Endodermal cell (in vitro differentiated cells): ENCODE measurements around the gene MC2R. TPM values are rescaled to one million over a fixed set of nuclear protein-coding genes. Genes with fewer than 3 reads are reported as not detected.

ENCODE experiments used
- DNase-seq: peaks from one replicate; pipeline ENCODE4 v3.0.0-alpha.2; 2017
- H3K27ac ChIP-seq: 2 replicates; pipeline ENCODE4 v1.5.1; 2013; ENCODE audit warnings: mild to moderate bottlenecking, low read depth, low read length, moderate library complexity
- H3K27me3 ChIP-seq: 2 replicates; pipeline ENCODE4 v1.6.1; 2013; ENCODE audit warnings: mild to moderate bottlenecking, low read length, moderate library complexity; ENCODE audit not compliant: insufficient read depth, control insufficient read depth, poor library complexity, severe bottlenecking
- H3K36me3 ChIP-seq: 2 replicates; pipeline ENCODE4 v1.7.0; 2013; ENCODE audit warnings: mild to moderate bottlenecking, low read length, moderate library complexity; ENCODE audit not compliant: control insufficient read depth, insufficient read depth
- H3K4me1 ChIP-seq: one replicate; pipeline ENCODE4 v1.7.0; 2013; ENCODE audit warnings: low read length; ENCODE audit not compliant: control insufficient read depth, insufficient read depth
- H3K4me3 ChIP-seq: 2 replicates; pipeline ENCODE4 v1.5.1; 2013; ENCODE audit warnings: mild to moderate bottlenecking, low read length, moderate library complexity
- H3K9ac ChIP-seq: 2 replicates; pipeline ENCODE4 v1.6.1; 2013; ENCODE audit warnings: mild to moderate bottlenecking, low read length, moderate library complexity; ENCODE audit not compliant: poor library complexity, severe bottlenecking; ENCODE audit errors: extremely low read depth
- H3K9me3 ChIP-seq: 2 replicates; pipeline ENCODE4 v1.6.1; 2013; ENCODE audit warnings: mild to moderate bottlenecking, low read length, moderate library complexity; ENCODE audit not compliant: control insufficient read depth
- H3K27ac Mint-ChIP-seq: 2 replicates; pipeline ENCODE4 v1.8.0; 2020; ENCODE audit warnings: mixed read lengths
- H3K27me3 Mint-ChIP-seq: 2 replicates; pipeline ENCODE4 v1.8.0; 2021; ENCODE audit warnings: mild to moderate bottlenecking, mixed read lengths; ENCODE audit not compliant: insufficient read depth
- H3K36me3 Mint-ChIP-seq: 2 replicates; pipeline ENCODE4 v1.8.0; 2020; ENCODE audit warnings: low read depth, mixed read lengths
- H3K4me1 Mint-ChIP-seq: 2 replicates; pipeline ENCODE4 v1.8.0; 2020; ENCODE audit warnings: mixed read lengths
- H3K4me3 Mint-ChIP-seq: 2 replicates; pipeline ENCODE4 v1.8.0; 2020; ENCODE audit warnings: mild to moderate bottlenecking, moderate library complexity, mixed read lengths
- H3K9me3 Mint-ChIP-seq: 2 replicates; pipeline ENCODE4 v1.8.0; 2020; ENCODE audit warnings: mild to moderate bottlenecking, mixed read lengths
- CTCF ChIP-seq: fragments of 200-600 bp; sonication (generic); conservative IDR thresholded peaks from 2 replicates; pipeline ENCODE4 v1.5.0; 2021; ENCODE audit warnings: antibody characterized with exemption, mild to moderate bottlenecking
- WGBS, 2 experiments: methylation state at CpG; one replicate each; pipeline versions ENCODE4 v1.1.5 to v1.1.7; 2013; ENCODE audit warnings: missing lambda C conversion rate in 2 of 2, mixed read lengths in 1 of 2; ENCODE audit not compliant: insufficient coverage in 1 of 2, insufficient read length in 1 of 2; 5-methylcytosine and 5-hydroxymethylcytosine counted together
- total RNA-seq, 2 donors: library from RNA; stranded (reverse); fragmentation: NEBNext Ultra II Directional in 1 of 2; extraction: Animal tissue kit (Norgen Biotek cat#: 25700) in 1 of 2; gene quantifications; 2 replicates in 1 of 2; 3 replicates in 1 of 2; pipeline ENCODE4 v1.2.1, GENCODE V29; 2021

MC2R gene
- total RNA-seq, 2 donors from 2014 or later: not detected

GRCh38 chr18:13940326-13940725 is 25.0 kb upstream of the MC2R start:
- DNase-seq: no peak
- Mint-ChIP-seq H3K4me3 (no peak overlapping the region), H3K9me3 (peaks cover 4% of the 10 kb centered on the region), H3K36me3 (no peaks in the 10 kb centered on the region), H3K4me1 (no peaks in the 10 kb centered on the region), H3K27ac (no peak overlapping the region), H3K27me3 (no peaks in the 10 kb centered on the region)
- Histone ChIP-seq H3K4me3 (no peak overlapping the region), H3K4me1 (no peaks in the 10 kb centered on the region), H3K9me3 (no peaks in the 10 kb centered on the region), H3K36me3 (no peaks in the 10 kb centered on the region), H3K27me3 (no peaks in the 10 kb centered on the region), H3K27ac (no peak overlapping the region), H3K9ac (no peak overlapping the region)
- no peak for TF ChIP-seq CTCF
- 92 to 94% methylated on average over 12 to 14 of the region's 14 CpGs for WGBS, 2 experiments

GRCh38 chr18:13934676-13935075 is 19.3 kb upstream of the MC2R start:
- peaks cover 3% of the 10 kb centered on the region for H3K4me1 Mint-ChIP-seq
- no peak for TF ChIP-seq CTCF
- H3K27ac Mint-ChIP-seq: no peak overlapping the region

GRCh38 chr18:13934058-13934457 is 18.7 kb upstream of the MC2R start:
- H3K9me3 Mint-ChIP-seq: peaks cover 7% of the 10 kb centered on the region
- no peak for DNase-seq
- H3K27ac ChIP-seq: no peak overlapping the region
- H3K4me3 Mint-ChIP-seq: no peak overlapping the region
- H3K36me3 Mint-ChIP-seq: no peaks in the 10 kb centered on the region
- peaks cover 7% of the 10 kb centered on the region for H3K9me3 ChIP-seq
- TF ChIP-seq CTCF: no peak
- H3K9ac ChIP-seq: no peak overlapping the region
- H3K27ac Mint-ChIP-seq: no peak overlapping the region
- no peaks in the 10 kb centered on the region for H3K27me3 Mint-ChIP-seq
- H3K4me3 ChIP-seq: no peak overlapping the region
- H3K36me3 ChIP-seq: no peaks in the 10 kb centered on the region
- peaks cover 3% of the 10 kb centered on the region for H3K4me1 Mint-ChIP-seq
- no peaks in the 10 kb centered on the region for H3K27me3 ChIP-seq
- WGBS, 2 experiments: 92 to 100% methylated on average over 1 to 3 of the region's 3 CpGs
- H3K4me1 ChIP-seq: no peaks in the 10 kb centered on the region

More at GRCh38 chr18:13934676-13935075, 19.3 kb upstream of the MC2R start:
- WGBS, 2 experiments: 88 to 90% methylated on average over 3 to 6 of the region's 6 CpGs
- peaks cover under 1% of the 10 kb centered on the region for H3K9me3 Mint-ChIP-seq
- Histone ChIP-seq H3K9me3 (peaks cover under 1% of the 10 kb centered on the region), H3K4me3 (no peak overlapping the region), H3K4me1 (no peaks in the 10 kb centered on the region), H3K9ac (no peak overlapping the region), H3K27ac (no peak overlapping the region), H3K27me3 (no peaks in the 10 kb centered on the region), H3K36me3 (no peaks in the 10 kb centered on the region)
- no peak overlapping the region for H3K4me3 Mint-ChIP-seq
- H3K27me3 Mint-ChIP-seq: no peaks in the 10 kb centered on the region
- no peak for DNase-seq
- no peaks in the 10 kb centered on the region for H3K36me3 Mint-ChIP-seq
